Motor neuron (in vitro differentiated cells): ENCODE results near the gene NPIPA7. TPM values are rescaled to one million over a fixed set of nuclear protein-coding genes. Genes with fewer than 3 reads are reported as not detected.
"Not testable (repeated sequence)": the region's sequence is repeated elsewhere in the genome, so short reads cannot be mapped to it uniquely, and the experiment has no call there.

Experiments used
- ATAC-seq, 8 experiments: fragments of 200-7000 bp; cut with Tn5 transposase; replicated peaks in 6 of 8; 2 replicates each; pipeline ENCODE4 v1.8.0; 2021; ENCODE audit warnings: mild to moderate bottlenecking in 8 of 8, moderate library complexity in 8 of 8
- H3K27ac ChIP-seq, 2 donors: fragments of 250-450 bp; sonication (Bioruptor Pico); 2 replicates each; pipeline ENCODE4 v1.9.0; 2021; ENCODE audit warnings: antibody characterized with exemption in 2 of 2, mild to moderate bottlenecking in 2 of 2, moderate library complexity in 1 of 2
- H3K4me1 ChIP-seq, 2 donors: fragments of 250-450 bp; sonication (Bioruptor Pico); replicated peaks in 1 of 2; 2 replicates each; pipeline ENCODE4 v1.6.1; 2021; ENCODE audit warnings: antibody characterized with exemption in 2 of 2, mild to moderate bottlenecking in 2 of 2, moderate library complexity in 1 of 2
- H3K4me3 ChIP-seq, 5 donors: fragments of 250-450 bp; sonication (Bioruptor Pico); 2 replicates each; pipeline ENCODE4 v1.9.0; 2021; ENCODE audit warnings: antibody characterized with exemption in 5 of 5, mild to moderate bottlenecking in 5 of 5, moderate library complexity in 4 of 5
- WGBS, 10 experiments: fragments of 450-650 bp; shearing (Covaris generic); methylation state at CpG; one replicate each; pipeline ENCODE4 v1.0.0; 2022; 5-methylcytosine and 5-hydroxymethylcytosine counted together
- in situ Hi-C, 9 experiments: fragments of 400-800 bp; cut with MboI; loops; one replicate each; pipeline ENCODE4 v1.15.0; 2021; ENCODE audit warnings: low sequenced_read_pairs in 9 of 9, low pct_unique_long_range_greater_than_20kb in 2 of 9; ENCODE audit not compliant: unreplicated experiment in 9 of 9
- total RNA-seq, 8 experiments: library from RNA; unstranded; fragments of 300-600 nt; gene quantifications; 2 replicates each; pipeline versions ENCODE4 v1.2.3 to v1.2.4, GENCODE V29; 2022

Gene NPIPA7
- total RNA-seq, 8 experiments from 2014 or later, result 0.27 to 8.8 (median 1.1) TPM

- H3K4me3 ChIP-seq, H3K27ac ChIP-seq, ATAC-seq, in situ Hi-C loops, H3K4me1 ChIP-seq: not testable (repeated sequence)
- WGBS, 10 experiments, result no CpG with 5 or more reads among the region's 25 CpGs
Observed at GRCh38 chr16:16374192-16374591, 4.7 kb upstream of the NPIPA7 start.

- H3K4me1 ChIP-seq, H3K4me3 ChIP-seq, in situ Hi-C loops, H3K27ac ChIP-seq: not testable (repeated sequence)
- peak in 5 of 8 experiments; percentile 35 to 97 (median 47) for ATAC-seq
- WGBS, 10 experiments, result no CpG with 5 or more reads among the region's 6 CpGs
Observed at GRCh38 chr16:16399685-16400084, 20.7 kb downstream of the NPIPA7 start.

GRCh38 chr16:16402333-16402732 is 23.4 kb downstream of the NPIPA7 start:
- no CpG with 5 or more reads among the region's 2 CpGs for WGBS, 10 experiments
- in situ Hi-C loops, H3K4me3 ChIP-seq, H3K27ac ChIP-seq, ATAC-seq, H3K4me1 ChIP-seq: not testable (repeated sequence)

- H3K27ac ChIP-seq, H3K4me1 ChIP-seq, ATAC-seq, H3K4me3 ChIP-seq, in situ Hi-C loops: not testable (repeated sequence)
- no CpG with 5 or more reads among the region's 1 CpG for WGBS, 10 experiments
Observed at GRCh38 chr16:16404283-16404682, 25.3 kb downstream of the NPIPA7 start.

GRCh38 chr16:16405421-16405820 is 26.5 kb downstream of the NPIPA7 start:
- H3K4me3 ChIP-seq, H3K4me1 ChIP-seq, in situ Hi-C loops, H3K27ac ChIP-seq: not testable (repeated sequence)
- ATAC-seq, result peak in 2 of 8 experiments; percentile 34 to 47
- WGBS, 10 experiments, result no CpG with 5 or more reads among the region's 5 CpGs

- ATAC-seq, result peak in 1 of 8 experiments; percentile 20
Observed at GRCh38 chr16:16408430-16408829, 29.5 kb downstream of the NPIPA7 start.

GRCh38 chr16:16413773-16414172 is 34.8 kb downstream of the NPIPA7 start:
- peak in 2 of 8 experiments; percentile 53 to 55 for ATAC-seq

More at GRCh38 chr16:16408430-16408829, 29.5 kb downstream of the NPIPA7 start:
- no CpG with 5 or more reads among the region's 6 CpGs for WGBS, 10 experiments
- in situ Hi-C loops, H3K4me1 ChIP-seq, H3K4me3 ChIP-seq, H3K27ac ChIP-seq: not testable (repeated sequence)

GRCh38 chr16:16417071-16417470 is 38.1 kb downstream of the NPIPA7 start:
- in situ Hi-C loops, H3K4me1 ChIP-seq, H3K27ac ChIP-seq, H3K4me3 ChIP-seq: not testable (repeated sequence)
- ATAC-seq, result peak in 3 of 8 experiments; percentile 37 to 72 (median 68)
- WGBS, 10 experiments, result no CpG with 5 or more reads among the region's 5 CpGs

More at GRCh38 chr16:16413773-16414172, 34.8 kb downstream of the NPIPA7 start:
- in situ Hi-C loops, H3K4me3 ChIP-seq, H3K27ac ChIP-seq, H3K4me1 ChIP-seq: not testable (repeated sequence)
- no CpG with 5 or more reads among the region's 1 CpG for WGBS, 10 experiments

- H3K27ac ChIP-seq, H3K4me1 ChIP-seq, in situ Hi-C loops, ATAC-seq, H3K4me3 ChIP-seq: not testable (repeated sequence)
- no CpG with 5 or more reads among the region's 5 CpGs for WGBS, 10 experiments
Observed at GRCh38 chr16:16417914-16418544, 39.1 kb downstream of the NPIPA7 start.

- H3K4me1 ChIP-seq, in situ Hi-C loops, H3K27ac ChIP-seq, H3K4me3 ChIP-seq, ATAC-seq: not testable (repeated sequence)
- WGBS, 10 experiments, result no CpG with 5 or more reads among the region's 1 CpG
Observed at GRCh38 chr16:16420515-16420914, 41.6 kb downstream of the NPIPA7 start.

- in situ Hi-C loops, H3K4me3 ChIP-seq, H3K4me1 ChIP-seq, H3K27ac ChIP-seq: not testable (repeated sequence)
- WGBS, 10 experiments, result no CpG with 5 or more reads among the region's 2 CpGs
- ATAC-seq, result peak in 3 of 8 experiments; percentile 45 to 72 (median 62)
Observed at GRCh38 chr16:16425146-16425545, 46.2 kb downstream of the NPIPA7 start.

- no CpG with 5 or more reads among the region's 3 CpGs for WGBS, 10 experiments
Observed at GRCh38 chr16:16431135-16431534, 52.2 kb downstream of the NPIPA7 start.

GRCh38 chr16:16434711-16435110 is 55.8 kb downstream of the NPIPA7 start:
- in situ Hi-C loops, ATAC-seq, H3K27ac ChIP-seq, H3K4me1 ChIP-seq, H3K4me3 ChIP-seq: not testable (repeated sequence)
- WGBS, 10 experiments, result no CpG with 5 or more reads among the region's 3 CpGs

More at GRCh38 chr16:16431135-16431534, 52.2 kb downstream of the NPIPA7 start:
- H3K4me1 ChIP-seq, H3K27ac ChIP-seq, in situ Hi-C loops, H3K4me3 ChIP-seq: not testable (repeated sequence)
- peak in 3 of 8 experiments; percentile 91 to 97 (median 92) for ATAC-seq

- in situ Hi-C loops, ATAC-seq: not testable (repeated sequence)
- no CpG with 5 or more reads among the region's 2 CpGs for WGBS, 10 experiments
Observed at GRCh38 chr16:16441401-16441800, 62.5 kb downstream of the NPIPA7 start.

More at GRCh38 chr16:16441401-16441800, 62.5 kb downstream of the NPIPA7 start:
- not testable (repeated sequence) for H3K27ac ChIP-seq, H3K4me3 ChIP-seq, H3K4me1 ChIP-seq
